K562 (cell line): ENCODE data around the gene GRIN2D. TPM values are rescaled to one million over a fixed set of nuclear protein-coding genes. Genes with fewer than 3 reads are reported as not detected.
A peak's percentile ranks its signal among the peaks of the same experiment; 100 is the strongest.

Experiments
- BMI1 ChIP-seq: fragments of 150-350 bp; IDR thresholded peaks from 2 replicates; pipeline ENCODE4 v1.6.1; 2014; ENCODE audit warnings: low read length
- MXI1 ChIP-seq: IDR thresholded peaks from 2 replicates; pipeline ENCODE4 v1.6.1; 2011; ENCODE audit warnings: low read depth, mild to moderate bottlenecking, improper control_type of control experiment, low read length
- RCOR1 ChIP-seq, 2 experiments: IDR thresholded peaks; 2 replicates each; pipeline ENCODE4 v1.6.1; 2012; ENCODE audit warnings: low read depth in 2 of 2, low read length in 2 of 2, borderline replicate concordance in 1 of 2, improper control_type of control experiment in 1 of 2
- TAF7 ChIP-seq: fragments of 450-650 bp; IDR thresholded peaks from 2 replicates; pipeline ENCODE4 v1.6.1; 2016; ENCODE audit warnings: missing genetic modification characterization, missing compliant biosample characterization
- TRIM25 ChIP-seq: fragments of 450-650 bp; IDR thresholded peaks from 2 replicates; pipeline ENCODE4 v1.7.0; 2016; ENCODE audit warnings: borderline replicate concordance
- ZBTB9 ChIP-seq: fragments of 450-650 bp; formaldehyde crosslinking; IDR thresholded peaks from 2 replicates; pipeline ENCODE4 v1.4.0; 2020; ENCODE audit warnings: mild to moderate bottlenecking, moderate library complexity
- ZNF347 ChIP-seq: fragments of 450-650 bp; formaldehyde crosslinking; IDR thresholded peaks from 2 replicates; pipeline ENCODE4 v1.4.0; 2020; ENCODE audit warnings: low read depth, mild to moderate bottlenecking, moderate library complexity
- ZNF41 ChIP-seq: fragments of 250-450 bp; sonication (Bioruptor Pico); conservative IDR thresholded peaks from 2 replicates; pipeline ENCODE4 v1.4.0; 2020; ENCODE audit warnings: mild to moderate bottlenecking
- ZNF431 ChIP-seq: sonication (generic); formaldehyde crosslinking; IDR thresholded peaks from 2 replicates; pipeline ENCODE4 v1.8.0; 2022; ENCODE audit warnings: mild to moderate bottlenecking, missing genetic modification reagents
- ZNF639 ChIP-seq, 2 experiments: fragments of 200-800 bp in 1 of 2; sonication (Bioruptor generic) in 1 of 2; sonication (generic) in 1 of 2; formaldehyde crosslinking in 1 of 2; IDR thresholded peaks in 1 of 2; conservative IDR thresholded peaks in 1 of 2; 2 replicates each; pipeline versions ENCODE4 v1.5.0 to v1.6.1; 2016 to 2020; ENCODE audit warnings: missing compliant biosample characterization in 1 of 2, missing genetic modification characterization in 1 of 2, missing genetic modification reagents in 1 of 2
- polyA plus RNA-seq, 8 experiments: library from polyadenylated mRNA; depleted of rRNA in 4 of 8; stranded (reverse) in 5 of 8; unstranded in 3 of 8; fragments of >200 nt; fragmentation: Nextera tagmentation in 2 of 8; fragmentation: Illumina TruSeq in 1 of 8; extraction: Ambion mirVana in 2 of 8; extraction: Trizol in 1 of 8; gene quantifications; 2 replicates each; pipeline versions ENCODE4 v1.2.1 to v1.2.3, GENCODE V29; 2011 to 2014; ENCODE audit warnings: inconsistent platforms in 1 of 8, missing spikeins in 1 of 8
- total RNA-seq, 7 experiments: library from RNA; depleted of rRNA in 6 of 7; stranded (reverse); fragments of >200 nt in 6 of 7; fragmentation: Illumina TruSeq in 2 of 7; extraction: Trizol in 2 of 7; gene quantifications; 2 replicates each; pipeline versions ENCODE4 v1.2.1 to v1.2.3, GENCODE V29; 2011 to 2021; ENCODE audit warnings: low replicate concordance in 1 of 7
- TF ChIP-seq, protein P1 (sequence below): fragments of 450-650 bp; IDR thresholded peaks from 2 replicates; pipeline ENCODE4 v1.6.1; 2017; ENCODE audit warnings: antibody characterized with exemption, mild to moderate bottlenecking
- TF ChIP-seq, protein P2 (sequence below): sonication (generic); formaldehyde crosslinking; IDR thresholded peaks from 2 replicates; pipeline ENCODE4 v1.8.0; 2022; ENCODE audit warnings: mild to moderate bottlenecking, missing genetic modification reagents

GRIN2D gene
- total and polyA plus RNA-seq, 9 of the 15 experiments (the other 6 are each of a cell fraction or from before 2014, with no cell fraction given) = 0.32 to 31.5 (median 1.8) TPM

DNA sequence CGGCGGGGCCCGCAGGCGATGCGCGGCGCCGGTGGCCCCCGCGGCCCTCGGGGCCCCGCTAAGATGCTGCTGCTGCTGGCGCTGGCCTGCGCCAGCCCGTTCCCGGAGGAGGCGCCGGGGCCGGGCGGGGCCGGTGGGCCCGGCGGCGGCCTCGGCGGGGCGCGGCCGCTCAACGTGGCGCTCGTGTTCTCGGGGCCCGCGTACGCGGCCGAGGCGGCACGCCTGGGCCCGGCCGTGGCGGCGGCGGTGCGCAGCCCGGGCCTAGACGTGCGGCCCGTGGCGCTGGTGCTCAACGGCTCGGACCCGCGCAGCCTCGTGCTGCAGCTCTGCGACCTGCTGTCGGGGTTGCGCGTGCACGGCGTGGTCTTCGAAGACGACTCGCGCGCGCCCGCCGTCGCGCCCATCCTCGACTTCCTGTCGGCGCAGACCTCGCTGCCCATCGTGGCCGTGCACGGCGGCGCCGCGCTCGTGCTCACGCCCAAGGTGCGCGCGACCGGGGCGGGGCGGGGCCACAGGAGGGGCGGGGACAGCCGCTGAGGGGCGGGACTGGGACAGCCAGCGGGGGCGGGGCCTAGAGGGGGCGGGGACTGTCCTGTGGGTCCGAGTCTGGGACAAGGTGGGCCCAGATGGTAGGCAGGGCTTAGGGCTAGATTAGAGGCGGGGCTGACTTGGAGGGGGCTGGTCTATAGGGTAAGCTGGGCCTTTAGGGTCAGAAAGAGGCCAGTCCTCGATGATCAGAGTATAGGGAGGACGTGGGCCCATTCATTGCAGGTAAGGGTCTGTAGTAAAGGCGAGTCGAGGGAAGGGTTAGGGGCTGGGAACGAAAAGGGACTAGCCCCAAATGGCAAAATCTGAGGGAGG, 5.1 kb downstream of the GRIN2D start (continued):
- TF ChIP-seq, protein P1, sequence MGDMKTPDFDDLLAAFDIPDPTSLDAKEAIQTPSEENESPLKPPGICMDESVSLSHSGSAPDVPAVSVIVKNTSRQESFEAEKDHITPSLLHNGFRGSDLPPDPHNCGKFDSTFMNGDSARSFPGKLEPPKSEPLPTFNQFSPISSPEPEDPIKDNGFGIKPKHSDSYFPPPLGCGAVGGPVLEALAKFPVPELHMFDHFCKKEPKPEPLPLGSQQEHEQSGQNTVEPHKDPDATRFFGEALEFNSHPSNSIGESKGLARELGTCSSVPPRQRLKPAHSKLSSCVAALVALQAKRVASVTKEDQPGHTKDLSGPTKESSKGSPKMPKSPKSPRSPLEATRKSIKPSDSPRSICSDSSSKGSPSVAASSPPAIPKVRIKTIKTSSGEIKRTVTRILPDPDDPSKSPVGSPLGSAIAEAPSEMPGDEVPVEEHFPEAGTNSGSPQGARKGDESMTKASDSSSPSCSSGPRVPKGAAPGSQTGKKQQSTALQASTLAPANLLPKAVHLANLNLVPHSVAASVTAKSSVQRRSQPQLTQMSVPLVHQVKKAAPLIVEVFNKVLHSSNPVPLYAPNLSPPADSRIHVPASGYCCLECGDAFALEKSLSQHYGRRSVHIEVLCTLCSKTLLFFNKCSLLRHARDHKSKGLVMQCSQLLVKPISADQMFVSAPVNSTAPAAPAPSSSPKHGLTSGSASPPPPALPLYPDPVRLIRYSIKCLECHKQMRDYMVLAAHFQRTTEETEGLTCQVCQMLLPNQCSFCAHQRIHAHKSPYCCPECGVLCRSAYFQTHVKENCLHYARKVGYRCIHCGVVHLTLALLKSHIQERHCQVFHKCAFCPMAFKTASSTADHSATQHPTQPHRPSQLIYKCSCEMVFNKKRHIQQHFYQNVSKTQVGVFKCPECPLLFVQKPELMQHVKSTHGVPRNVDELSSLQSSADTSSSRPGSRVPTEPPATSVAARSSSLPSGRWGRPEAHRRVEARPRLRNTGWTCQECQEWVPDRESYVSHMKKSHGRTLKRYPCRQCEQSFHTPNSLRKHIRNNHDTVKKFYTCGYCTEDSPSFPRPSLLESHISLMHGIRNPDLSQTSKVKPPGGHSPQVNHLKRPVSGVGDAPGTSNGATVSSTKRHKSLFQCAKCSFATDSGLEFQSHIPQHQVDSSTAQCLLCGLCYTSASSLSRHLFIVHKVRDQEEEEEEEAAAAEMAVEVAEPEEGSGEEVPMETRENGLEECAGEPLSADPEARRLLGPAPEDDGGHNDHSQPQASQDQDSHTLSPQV = peak; percentile 92; the same call in 1 of the 2 replicates
- TF ChIP-seq ZNF347 (CRISPR knock-in tag) (no peak), RCOR1 (IDR thresholded peaks at IDR 0.05; ENCODE audit: borderline replicate concordance in 1 of 2, low read depth in 2 of 2, low read length in 2 of 2) (no peak), TAF7 (tag) (peak; percentile 74), ZNF431 (CRISPR knock-in tag) (peak; percentile 71), BMI1 (no peak), ZNF639 (CRISPR knock-in tag; conservative IDR thresholded peaks at IDR 0.05 in 1 of 2, IDR thresholded peaks at IDR 0.05 in 1 of 2) (peak in 1 of 2 experiments; percentile 97; a peak in 2 of 4 replicates), ZBTB9 (CRISPR knock-in tag) (no peak; the same call in 1 of the 2 replicates), TRIM25 (no peak), MXI1 (no peak), ZNF41 (peak; percentile 63; the same call in 1 of the 2 replicates)
- TF ChIP-seq, protein P2, sequence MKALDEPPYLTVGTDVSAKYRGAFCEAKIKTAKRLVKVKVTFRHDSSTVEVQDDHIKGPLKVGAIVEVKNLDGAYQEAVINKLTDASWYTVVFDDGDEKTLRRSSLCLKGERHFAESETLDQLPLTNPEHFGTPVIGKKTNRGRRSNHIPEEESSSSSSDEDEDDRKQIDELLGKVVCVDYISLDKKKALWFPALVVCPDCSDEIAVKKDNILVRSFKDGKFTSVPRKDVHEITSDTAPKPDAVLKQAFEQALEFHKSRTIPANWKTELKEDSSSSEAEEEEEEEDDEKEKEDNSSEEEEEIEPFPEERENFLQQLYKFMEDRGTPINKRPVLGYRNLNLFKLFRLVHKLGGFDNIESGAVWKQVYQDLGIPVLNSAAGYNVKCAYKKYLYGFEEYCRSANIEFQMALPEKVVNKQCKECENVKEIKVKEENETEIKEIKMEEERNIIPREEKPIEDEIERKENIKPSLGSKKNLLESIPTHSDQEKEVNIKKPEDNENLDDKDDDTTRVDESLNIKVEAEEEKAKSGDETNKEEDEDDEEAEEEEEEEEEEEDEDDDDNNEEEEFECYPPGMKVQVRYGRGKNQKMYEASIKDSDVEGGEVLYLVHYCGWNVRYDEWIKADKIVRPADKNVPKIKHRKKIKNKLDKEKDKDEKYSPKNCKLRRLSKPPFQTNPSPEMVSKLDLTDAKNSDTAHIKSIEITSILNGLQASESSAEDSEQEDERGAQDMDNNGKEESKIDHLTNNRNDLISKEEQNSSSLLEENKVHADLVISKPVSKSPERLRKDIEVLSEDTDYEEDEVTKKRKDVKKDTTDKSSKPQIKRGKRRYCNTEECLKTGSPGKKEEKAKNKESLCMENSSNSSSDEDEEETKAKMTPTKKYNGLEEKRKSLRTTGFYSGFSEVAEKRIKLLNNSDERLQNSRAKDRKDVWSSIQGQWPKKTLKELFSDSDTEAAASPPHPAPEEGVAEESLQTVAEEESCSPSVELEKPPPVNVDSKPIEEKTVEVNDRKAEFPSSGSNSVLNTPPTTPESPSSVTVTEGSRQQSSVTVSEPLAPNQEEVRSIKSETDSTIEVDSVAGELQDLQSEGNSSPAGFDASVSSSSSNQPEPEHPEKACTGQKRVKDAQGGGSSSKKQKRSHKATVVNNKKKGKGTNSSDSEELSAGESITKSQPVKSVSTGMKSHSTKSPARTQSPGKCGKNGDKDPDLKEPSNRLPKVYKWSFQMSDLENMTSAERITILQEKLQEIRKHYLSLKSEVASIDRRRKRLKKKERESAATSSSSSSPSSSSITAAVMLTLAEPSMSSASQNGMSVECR (CRISPR knock-in tag) = peak; percentile 11; the same call in 1 of the 2 replicates
